HG03457 (cell line): ENCODE data around the gene HEATR1.
"Not testable (repeated sequence)": the region's sequence is repeated elsewhere in the genome, so short reads cannot be mapped to it uniquely, and the experiment has no call there.

ENCODE experiments used
- ATAC-seq: cut with Tn5 transposase; IDR thresholded peaks from one replicate; pipeline ENCODE4 v1.9.1; 2021; ENCODE audit warnings: moderate number of reproducible peaks; ENCODE audit not compliant: unreplicated experiment

Gene HEATR1

DNA sequence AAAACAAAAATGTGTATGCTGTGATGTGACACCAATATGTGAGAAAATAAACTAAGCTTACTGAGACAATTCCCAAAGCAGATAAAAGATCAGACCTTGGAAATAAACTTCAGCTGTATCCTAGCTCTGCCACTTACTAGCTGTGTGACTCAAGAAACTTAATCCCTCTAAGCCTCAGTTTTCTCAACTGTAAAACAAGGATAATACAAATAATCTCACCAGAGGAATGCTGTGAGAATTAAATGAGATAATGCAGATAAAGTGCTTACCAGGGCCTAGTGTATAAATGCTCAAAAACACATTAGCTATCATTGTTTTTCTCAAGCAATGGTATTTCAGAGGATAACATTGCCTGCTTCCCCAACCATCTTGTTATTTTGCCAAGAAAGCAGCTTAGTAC is 2.1 kb downstream of the HEATR1 start:
- no peak for ATAC-seq

DNA sequence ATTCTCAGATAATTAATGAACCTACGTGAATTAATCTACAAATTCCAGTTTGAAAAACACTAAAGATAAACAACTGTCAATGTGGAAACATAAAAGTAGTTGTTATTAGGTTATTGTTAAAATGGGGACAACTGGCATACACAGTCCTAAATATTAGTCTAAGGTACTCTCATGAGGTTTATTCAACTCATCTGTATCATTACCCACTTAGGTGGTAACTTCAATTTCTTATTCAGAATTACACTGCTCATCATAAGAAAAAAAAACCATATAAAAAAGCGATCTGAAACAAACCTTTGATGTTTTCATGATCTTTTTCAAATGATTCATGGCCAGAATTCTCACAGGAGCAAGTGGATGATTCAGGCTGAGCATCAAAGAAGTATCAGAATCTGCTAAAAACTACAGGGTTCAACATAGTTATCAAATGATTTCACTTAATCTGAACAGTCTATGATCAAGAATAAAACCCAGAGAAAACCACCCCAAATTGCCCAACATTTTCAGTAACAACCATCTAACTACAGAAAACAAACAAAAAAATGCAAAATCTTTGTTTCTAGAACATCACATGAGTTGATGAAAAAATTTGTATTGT is 13.7 kb downstream of the HEATR1 start:
- ATAC-seq, result no peak

DNA sequence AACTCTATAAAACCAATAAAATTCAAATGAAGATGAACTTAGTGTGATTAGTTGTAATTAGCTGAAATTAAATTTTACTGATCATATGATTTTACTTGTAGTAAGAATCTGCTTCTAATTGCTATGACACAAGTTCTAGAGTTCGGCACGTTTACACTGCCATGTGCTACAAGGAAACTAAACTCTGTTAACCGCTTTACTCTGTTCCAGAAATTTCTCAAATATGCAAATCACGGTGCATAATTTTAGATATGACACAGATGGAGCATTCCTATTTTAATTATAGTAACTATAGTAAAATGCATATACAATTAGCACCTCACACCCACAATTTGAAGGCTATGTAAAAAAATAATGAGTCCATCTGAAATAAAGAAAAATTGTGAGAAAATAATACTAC is 14.8 kb downstream of the HEATR1 start:
- no peak for ATAC-seq

DNA sequence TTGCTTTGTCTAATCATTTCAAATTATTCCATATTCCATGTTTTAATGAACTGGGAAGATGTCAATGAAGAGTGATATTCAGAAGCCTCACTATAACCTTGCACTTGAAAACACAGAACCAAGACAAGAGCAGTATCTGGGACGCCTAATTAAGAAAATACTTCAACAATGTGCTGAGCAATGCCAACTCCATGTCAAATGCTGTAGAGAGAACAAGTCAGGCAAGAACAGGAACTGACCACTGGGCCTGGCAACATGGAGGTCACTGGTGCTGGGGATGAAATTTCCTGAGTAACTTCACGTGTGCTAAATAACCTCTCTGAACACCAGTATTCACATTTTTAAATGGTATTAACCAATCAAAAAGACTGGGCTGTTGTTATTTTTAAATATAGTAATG is 22.8 kb downstream of the HEATR1 start:
- no peak for ATAC-seq

DNA sequence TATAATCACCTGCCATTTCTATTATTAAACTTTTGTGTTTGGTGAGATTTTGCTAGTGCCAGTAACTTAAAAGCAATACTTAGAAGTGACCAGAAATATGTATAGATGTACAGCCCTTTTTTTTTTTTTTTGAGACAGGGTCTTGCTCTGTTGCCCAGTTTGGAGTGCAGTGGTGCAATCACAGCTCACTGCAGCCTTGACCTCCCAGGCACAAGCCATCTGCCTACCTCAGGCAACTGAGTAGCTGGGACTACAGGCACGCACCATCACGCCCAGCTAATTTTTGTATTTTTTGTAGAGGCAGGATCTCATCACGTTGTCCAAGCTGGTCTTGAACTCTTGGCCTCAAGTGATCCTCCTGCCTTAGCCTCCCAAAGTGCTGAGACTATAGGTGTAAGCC is 23.9 kb downstream of the HEATR1 start:
- ATAC-seq, result not testable (repeated sequence)

DNA sequence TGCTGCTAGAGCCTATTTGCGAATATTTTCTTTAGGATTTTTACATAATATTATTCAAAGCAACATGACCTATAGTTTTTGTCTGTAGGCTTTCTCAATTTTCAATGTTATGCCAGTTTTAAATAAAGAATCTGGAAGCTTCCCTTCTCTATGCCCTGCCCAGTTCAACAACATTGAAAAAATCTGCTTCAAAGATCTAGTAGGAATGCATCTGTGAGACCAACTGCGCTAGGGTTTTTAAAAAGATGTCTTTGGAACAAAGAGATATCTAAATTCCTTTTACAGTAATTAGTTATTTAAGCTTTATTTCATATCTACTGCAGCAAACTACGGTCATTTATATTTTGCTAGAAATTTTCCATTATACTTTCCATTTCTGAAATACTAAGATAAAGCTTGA is 25.7 kb downstream of the HEATR1 start:
- ATAC-seq, result no peak

DNA sequence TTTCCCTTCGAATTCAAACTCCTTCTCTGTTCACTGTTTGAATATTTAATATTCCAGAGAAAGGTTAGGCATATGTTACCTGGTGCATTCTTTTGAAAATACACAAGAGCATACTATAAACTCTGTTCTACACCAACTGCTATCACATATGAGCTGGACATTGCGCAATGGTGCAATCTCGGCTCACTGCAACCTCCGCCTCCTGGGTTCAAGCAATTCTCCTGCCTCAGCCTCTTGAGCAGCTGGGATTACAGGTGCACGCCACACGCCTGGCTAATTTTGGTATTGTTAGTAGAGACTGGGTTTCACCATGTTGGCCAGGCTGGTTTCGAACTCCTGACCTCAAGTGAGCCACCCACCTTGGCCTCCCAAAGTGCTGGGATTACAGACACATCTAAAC is 27.3 kb downstream of the HEATR1 start:
- not testable (repeated sequence) for ATAC-seq

DNA sequence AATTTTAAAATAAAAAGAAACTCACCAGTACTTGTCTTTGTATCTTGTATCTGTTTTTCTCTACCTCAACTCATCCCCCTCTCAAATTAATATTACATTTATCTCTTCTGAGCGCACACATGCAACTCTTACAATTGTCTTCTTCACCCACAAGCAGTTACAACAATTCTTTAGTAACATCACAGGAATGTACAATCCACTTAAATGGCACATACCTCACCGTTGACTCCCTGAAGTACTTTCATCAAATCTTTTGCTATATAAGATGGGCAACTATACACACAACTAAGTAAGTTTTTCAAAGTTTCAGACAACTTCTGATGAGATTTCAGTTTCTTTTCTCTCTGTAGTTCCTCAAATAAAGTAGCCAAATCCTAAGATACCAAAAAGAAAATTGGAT is 28.3 kb downstream of the HEATR1 start:
- no peak for ATAC-seq

DNA sequence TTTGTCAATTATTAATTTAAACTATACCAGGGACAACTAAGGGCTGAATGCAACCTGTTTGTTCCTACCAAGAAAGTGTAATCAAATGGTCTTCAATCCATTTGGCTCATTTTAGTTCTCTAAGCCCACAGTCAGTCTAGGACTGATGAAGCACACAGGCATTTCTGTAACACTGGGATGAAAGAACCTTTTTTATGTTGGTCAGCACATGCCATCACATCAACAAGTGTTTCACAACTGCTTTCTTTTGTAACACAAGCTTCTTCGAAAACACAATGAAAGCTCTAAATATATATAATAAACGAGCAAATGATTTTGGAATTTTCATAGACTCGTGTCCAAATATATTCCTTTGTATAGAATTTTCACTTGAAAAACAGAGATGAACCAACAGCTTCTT is 28.8 kb downstream of the HEATR1 start:
- ATAC-seq, result no peak

DNA sequence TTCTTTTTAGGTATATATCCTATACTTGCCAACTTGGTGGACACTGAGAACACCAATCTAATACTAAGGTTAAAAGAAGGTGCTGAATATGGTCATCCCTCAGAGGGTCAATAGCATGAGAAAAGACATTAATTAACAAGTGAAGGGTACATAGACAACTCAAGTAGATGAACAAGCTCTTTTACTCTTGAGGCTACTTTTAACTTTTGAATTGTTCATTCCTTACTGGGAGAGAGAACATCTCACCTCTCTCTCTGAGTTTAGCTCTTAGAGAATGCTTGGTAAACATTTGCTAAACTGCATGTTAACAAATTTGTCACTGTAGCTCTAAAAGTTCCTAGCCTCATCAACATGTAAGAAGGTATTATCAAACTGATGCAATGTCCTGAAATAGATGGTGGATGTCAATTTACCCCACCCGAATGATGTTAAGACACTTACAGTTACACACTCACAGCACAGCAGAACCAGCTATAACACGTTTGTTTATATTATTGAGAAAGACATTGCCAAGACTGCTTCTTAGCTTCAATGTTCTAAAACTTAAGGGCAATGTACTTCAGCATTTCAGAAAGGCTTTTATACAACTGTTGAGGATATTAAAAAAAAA is 35.9 kb downstream of the HEATR1 start:
- ATAC-seq, result no peak

DNA sequence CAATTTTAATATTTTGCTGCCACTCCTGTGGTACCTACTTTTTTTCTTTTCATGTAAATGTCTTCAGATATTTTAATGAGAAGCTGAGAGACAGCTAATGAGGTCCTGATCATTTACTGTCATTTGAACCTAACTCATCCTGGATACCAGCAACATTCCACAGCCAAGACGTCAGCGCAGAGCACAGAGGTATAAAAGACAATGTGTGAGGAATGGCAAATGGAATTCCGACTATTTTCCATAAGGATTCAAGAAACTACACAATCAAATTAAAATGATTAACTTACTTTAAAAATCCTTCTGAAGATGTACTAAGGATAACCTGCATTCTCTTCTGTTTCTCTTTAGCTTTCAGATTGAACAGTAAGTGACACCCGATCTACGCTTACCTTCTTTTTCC is 38.8 kb downstream of the HEATR1 start:
- ATAC-seq, result no peak

DNA sequence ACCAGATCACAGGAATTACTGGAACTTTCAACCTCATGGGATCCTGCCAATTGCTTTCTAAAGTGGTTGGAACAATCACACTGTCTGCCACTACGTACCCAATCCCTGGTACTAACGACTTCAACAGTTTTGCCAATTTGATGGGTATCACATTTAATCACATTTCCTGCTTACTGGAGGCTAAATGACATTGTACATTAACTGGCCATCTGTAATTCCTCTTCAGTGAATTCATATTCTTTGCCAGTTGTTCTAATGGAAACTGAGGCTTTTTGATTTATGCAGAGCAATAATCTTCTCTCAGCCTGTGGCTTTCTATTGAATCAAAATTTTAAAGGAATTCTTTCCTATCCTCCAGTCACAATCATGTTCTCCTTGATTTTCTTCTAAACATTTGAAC is 42.3 kb downstream of the HEATR1 start:
- ATAC-seq, result no peak

DNA sequence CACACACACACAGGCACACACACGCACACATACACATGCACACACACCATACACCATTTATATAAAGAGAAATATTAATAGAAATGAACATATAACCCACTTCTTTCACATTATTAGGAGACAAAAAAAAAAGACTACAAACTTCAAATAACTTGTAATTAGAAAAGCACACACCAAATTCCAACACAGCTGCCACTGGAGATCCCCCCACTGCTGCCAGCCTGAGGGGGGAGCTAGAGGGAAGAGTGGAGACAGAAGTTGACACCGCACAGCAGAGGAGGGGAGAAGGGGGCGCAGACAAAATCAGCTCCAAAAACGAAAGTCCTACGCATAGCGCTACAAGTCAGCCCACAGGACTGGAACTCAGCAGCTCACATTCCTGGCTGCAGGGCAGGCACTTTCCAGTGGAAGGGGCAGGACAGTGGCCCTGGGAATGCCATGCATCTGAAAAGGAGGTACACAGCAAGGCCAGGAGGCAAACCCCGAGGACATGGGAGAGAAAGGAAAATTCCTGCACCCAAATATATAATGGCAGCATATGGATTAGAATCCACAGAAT is 44.0 kb downstream of the HEATR1 start:
- no peak for ATAC-seq

DNA sequence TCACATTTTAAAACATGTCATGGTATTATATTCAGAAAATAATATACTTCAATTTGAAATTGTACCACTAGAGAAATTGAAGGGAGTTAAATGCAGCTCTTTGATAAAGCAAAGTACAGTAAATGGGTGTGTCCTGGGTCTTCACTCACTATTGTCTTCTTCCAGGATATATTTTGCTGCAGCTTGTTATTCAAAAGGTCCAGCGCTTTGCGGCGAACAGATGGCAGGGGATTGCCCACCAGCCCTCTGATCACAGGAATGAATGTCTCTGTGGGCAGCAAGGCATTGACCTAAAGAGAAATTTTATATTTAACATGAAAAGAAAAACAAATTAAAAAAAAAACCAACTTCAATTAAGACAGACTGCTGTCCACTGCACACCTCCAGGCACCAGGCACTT is 45.5 kb downstream of the HEATR1 start:
- no peak for ATAC-seq

DNA sequence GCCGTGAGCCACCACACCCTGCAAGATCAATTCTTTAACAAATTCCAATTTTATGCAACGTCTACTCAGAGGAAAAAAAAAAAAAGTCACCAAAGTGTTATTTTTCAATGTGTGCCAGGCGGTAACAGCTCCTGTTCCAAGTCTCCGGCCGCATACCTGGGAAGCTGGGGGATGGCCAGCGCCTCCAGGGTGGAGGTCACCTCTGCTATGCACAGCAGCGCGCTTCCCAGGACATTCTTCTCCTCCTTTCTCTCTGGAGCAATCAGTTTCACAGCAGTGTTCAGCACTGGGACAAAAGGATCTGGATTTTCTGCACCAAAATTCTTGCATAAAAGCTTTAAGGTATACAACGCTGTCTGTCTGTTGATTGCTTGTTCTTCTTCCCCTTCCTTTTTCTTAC is 46.2 kb downstream of the HEATR1 start:
- ATAC-seq, result no peak

DNA sequence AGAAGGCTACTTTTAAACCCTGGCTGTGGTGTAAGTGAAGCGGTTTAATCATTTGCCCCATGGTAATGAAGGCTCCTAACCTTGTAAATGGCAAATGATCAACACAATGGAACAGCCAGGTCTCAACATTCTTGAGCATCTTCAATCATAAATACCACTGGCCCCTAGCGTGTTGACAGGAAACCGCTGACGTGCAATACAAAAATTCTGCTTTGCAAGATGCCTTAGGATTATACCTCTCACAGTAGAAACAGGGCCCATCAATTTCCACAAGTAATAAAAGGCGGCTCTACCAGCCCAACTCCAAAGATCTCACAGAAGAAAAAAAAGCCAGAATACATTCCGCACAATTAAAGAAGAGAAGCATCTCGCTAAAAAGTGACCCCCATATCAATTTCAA is 47.7 kb downstream of the HEATR1 start:
- no peak for ATAC-seq

DNA sequence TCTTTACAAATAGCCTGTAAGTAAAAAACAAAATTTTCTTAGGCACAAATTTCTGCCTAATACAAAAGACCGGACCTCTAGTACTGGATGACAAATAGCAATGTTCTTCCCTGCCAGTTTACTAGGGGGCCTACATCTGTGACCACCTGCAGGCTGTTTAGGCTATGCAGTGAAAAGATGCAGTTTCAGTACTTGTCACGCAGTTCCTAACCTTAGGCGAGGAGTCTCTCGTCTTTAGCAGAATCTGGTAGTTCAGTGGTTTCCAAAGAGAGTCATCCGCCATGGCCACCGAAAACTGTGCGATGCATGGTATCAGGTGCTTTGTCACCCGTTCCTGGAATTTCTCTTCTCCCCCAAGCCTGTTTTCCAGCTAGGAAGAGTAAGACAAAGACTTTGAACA is 50.9 kb downstream of the HEATR1 start:
- no peak for ATAC-seq

DNA sequence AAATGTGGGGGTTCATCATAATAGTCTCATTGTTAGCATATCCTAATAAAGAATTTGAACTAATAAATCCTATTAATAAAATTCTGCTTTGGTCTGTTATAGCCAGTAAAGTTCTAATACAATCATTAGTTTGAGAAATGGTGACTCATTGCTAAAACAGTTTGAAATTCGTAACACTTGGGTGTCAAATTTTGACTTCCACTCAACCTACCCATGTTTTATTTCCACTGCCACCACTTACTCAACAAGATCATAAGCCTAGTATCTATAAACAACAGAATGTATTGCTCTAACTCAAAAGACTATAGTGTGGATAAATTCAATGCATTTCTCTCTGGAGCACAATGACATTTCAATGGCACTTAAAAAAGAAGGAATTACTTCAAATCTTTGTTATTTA is 51.4 kb downstream of the HEATR1 start:
- ATAC-seq, result no peak

DNA sequence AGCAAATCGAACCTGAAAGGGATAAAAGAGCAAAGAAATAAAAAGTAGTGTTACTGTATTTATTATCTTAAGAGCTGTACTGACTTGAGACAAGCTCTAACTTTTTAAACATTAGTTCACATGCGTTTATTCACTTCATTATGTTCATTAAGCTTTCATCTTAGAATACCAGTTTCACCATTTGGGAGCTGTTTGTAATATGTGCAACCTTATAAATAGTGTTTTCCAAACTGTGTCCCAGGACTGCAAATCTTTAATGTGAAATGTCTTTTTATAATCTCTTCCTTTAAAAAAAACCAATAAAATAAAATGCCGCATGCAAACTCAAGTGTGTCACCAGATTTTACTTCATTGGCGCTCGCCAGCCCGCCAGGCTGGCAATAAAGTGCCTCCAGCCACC is 52.2 kb downstream of the HEATR1 start:
- no peak for ATAC-seq

DNA sequence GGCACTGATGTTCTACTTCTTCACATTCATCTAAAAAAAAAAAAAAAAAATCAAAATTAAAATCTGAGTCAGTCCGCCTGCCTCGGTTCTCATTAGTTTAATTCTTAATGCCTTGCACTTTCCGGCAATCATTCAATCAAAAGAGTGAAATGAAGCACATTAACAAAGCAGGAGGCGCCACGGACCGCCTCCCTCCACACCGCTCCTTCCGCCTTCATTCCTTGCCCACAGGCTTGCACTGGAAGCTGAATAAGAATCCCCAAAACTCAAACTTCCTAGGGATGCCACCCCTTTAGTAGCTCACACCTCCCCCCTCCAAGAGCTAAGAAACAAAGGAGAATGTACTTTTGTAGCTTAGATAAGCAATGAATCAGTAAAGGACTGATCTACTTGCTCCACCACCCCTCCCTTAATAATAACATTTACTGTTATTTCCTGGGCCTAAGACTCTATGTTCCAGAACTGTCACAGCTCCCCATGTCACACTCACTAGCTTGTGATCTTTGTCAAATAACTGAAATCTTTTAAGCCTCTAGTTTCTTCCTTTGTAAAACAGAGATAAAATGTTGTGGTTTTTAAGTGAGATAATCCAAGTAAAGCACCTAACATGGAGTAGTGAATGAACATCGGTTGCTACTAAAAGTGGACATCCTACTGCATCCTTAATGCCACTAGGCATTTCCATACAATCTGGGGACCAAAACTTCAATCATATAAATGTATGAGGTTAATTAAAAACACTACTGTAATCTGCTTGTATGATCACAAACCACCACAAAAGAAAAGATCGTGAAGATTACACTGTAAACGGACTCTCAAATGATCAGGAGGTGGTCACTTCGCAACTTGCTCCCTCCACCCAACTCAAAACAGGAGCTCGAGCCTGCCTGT is 53.1 kb downstream of the HEATR1 start:
- no peak for ATAC-seq

DNA sequence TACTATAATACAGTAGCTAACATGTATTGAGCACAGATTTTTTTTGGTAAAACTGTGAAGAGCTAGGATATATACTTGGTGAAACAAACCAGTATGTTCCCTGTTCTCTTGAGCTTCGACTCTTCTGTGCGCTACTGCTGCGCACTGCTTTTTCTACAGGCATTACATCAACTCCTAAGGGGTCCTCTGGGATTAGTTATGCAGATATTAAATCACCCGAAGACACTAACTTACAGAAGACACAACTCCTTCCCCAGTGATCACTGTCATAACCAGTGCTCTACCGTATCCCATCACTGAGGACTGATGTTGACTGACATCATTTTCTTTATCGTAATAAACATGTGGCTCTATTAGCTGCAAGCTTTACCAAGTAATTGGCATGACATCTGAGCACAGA is 55.9 kb downstream of the HEATR1 start:
- no peak for ATAC-seq

DNA sequence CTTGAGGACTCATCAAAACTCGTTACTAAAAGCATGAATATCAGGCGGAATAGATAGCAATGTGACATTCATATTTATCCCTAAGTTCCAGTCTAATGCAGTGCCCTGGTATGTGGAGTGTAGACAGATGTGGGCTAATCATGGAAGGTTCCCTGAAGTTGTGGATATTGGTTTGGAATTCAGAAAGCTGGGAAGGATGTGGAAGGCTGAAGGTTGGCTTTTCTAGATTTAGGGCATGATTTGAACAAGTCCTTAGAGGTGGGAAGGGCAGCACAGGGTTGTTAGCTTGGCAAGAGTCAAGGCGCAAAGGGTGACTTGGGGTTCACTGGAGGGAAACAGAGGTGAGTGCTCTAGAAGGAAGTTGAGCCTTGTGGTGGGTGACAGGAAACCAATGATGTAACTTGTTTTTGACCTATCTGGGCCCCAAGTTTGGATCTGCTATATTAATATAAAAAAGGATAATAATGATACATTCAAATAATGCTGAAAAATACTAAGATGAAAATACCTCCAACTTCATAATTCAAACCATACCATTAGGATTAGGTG is 58.6 kb downstream of the HEATR1 start:
- no peak for ATAC-seq
